Retinal pigment epithelial cell (primary cell): Measurements from ENCODE around the gene HMGXB4.

ENCODE experiments used
- DNase-seq: peaks from one replicate; pipeline ENCODE4 v3.0.0-alpha.2; 2010; ENCODE audit warnings: low read depth
- H3K4me3 ChIP-seq: 2 replicates; pipeline ENCODE4 v1.5.1; 2011; ENCODE audit warnings: mild to moderate bottlenecking, low read length, control low read depth, moderate library complexity
- TF ChIP-seq, protein P1 (sequence below): conservative IDR thresholded peaks from 2 replicates; pipeline ENCODE4 v1.5.1; 2011; ENCODE audit warnings: low read depth, low read length, control low read depth, inconsistent platforms

Gene HMGXB4

DNA sequence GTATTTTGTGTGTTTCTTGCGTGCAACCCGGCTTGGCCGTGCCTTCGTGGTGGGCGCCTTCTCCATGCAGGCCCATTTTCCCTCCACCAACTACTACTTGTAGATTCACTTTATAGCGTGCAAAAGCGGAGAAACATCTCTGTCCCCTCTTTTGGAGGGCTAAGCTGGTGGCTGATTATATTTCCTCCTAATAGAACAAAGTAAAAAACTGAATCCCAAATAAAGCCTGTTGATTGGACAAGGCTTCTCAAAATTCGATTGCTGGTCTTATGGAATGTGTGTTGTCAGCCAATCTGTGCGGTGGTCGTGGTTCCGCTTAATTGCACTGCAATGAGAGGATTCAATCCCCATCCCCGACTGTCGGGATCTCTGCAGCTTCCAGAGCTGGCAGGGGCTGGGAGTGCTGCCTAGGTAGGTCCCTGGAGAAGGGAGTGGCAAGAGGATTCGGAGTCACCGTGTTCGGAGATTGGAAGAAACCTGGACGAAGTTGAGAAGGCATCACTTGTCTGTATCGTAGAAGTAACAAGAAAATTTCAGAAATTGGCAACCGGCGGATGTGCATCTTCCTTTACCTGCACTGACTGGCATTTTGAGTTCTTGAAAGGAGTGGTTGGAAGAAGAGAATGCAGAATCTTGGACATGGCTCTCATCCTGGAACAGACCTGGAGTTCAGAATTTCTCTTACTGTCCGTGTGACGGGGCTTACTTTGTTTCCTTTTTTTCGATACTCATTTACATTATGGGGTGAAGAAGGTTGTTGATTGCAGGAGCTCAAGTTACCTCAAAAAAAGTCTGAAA lies 1.1 kb downstream of the HMGXB4 start:
- H3K4me3 ChIP-seq = peak overlapping the region; percentile 86
- peak; percentile 9 for DNase-seq
- TF ChIP-seq, protein P1, sequence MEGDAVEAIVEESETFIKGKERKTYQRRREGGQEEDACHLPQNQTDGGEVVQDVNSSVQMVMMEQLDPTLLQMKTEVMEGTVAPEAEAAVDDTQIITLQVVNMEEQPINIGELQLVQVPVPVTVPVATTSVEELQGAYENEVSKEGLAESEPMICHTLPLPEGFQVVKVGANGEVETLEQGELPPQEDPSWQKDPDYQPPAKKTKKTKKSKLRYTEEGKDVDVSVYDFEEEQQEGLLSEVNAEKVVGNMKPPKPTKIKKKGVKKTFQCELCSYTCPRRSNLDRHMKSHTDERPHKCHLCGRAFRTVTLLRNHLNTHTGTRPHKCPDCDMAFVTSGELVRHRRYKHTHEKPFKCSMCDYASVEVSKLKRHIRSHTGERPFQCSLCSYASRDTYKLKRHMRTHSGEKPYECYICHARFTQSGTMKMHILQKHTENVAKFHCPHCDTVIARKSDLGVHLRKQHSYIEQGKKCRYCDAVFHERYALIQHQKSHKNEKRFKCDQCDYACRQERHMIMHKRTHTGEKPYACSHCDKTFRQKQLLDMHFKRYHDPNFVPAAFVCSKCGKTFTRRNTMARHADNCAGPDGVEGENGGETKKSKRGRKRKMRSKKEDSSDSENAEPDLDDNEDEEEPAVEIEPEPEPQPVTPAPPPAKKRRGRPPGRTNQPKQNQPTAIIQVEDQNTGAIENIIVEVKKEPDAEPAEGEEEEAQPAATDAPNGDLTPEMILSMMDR = no peak

DNA sequence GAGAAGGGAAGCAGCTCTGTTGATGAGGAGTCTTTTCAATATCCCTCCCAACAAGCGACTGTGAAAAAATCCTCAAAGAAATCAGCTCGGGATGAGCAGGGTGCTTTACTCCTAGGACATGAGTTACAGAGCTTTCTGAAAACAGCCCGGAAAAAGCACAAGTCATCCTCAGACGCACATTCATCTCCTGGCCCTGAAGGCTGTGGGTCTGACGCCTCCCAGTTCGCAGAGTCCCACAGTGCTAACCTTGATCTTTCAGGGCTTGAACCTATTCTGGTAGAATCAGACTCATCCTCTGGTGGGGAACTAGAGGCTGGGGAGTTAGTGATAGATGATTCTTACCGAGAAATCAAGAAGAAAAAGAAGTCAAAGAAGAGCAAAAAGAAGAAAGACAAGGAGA lies 7.7 kb downstream of the HMGXB4 start:
- no peak for DNase-seq
- H3K4me3 ChIP-seq = no peak overlapping the region
- TF ChIP-seq, protein P1 = no peak

DNA sequence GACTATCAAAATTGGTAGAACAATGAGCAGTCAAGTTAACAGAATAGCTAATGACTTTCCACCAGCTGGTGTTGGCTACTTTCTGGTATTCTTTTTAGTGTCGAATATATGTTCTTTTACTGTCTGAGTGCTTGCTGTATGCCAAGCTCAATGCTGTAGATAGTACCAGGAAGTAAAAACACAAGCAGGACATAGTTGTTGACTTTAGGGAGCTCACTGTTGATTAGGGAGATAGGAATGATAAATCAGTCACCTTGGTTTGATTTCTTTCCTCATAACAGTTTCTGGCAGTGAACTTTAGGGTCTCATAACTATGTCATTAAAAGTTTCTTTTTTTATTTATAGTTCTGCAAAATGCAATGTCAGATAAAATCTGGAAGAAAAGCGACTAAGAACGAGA lies 9.0 kb downstream of the HMGXB4 start:
- no peak overlapping the region for H3K4me3 ChIP-seq
- TF ChIP-seq, protein P1 = no peak
- DNase-seq = no peak

DNA sequence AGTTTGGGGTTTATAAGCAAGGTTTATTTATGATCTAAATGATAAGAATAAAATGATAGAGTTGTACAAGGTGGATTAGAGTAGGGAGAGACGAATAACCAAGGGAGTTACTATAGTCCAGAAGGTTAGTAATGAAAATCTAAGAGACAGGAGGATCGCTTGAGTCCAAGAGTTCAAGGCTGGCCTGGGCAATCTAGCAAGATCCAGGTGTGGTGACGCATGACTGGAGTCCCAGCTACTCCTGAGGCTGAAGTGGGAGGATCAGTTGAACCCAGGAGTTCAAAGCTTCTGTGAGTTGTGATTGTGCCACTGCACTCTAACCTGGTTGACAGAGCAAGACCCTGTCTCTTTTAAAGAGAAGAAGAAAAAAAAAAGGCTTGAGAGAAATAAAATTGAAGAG lies 12.3 kb downstream of the HMGXB4 start:
- no peak overlapping the region for H3K4me3 ChIP-seq
- TF ChIP-seq, protein P1 = no peak
- no peak for DNase-seq

DNA sequence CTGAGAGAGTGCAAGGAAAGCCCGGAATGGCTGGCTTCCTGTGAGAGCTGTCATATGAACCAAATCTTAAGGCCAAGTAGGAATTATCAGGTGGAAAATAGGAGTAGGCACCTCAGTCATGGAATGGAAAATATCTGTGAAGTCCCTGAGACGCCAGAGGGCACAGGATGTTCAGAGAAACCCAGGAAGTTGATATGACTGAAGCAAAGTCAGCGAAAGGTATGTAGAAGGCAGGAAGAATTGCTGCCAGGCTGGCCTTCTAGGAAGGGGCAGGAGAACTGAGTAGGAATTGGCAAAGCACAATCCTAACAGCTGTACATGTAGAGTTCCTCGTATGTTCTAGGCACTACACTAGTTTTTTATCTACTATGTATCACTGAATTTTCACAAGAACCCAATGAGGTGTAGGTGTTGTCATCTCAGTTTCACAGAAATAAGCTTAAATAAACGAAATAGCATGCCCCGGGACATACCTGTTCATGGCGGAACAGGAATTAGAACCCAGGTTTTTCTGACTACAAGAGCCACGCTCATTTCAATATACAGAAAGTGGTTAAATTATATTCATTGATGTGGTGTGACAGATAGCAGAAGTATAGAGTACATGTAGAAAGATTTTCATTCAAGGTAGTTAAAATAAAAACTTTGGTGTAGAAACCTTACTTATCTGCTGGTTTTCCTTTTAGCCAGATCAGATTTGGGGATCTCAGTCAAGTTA lies 17.0 kb downstream of the HMGXB4 start:
- H3K4me3 ChIP-seq = no peak overlapping the region
- no peak for DNase-seq
- TF ChIP-seq, protein P1 = no peak

DNA sequence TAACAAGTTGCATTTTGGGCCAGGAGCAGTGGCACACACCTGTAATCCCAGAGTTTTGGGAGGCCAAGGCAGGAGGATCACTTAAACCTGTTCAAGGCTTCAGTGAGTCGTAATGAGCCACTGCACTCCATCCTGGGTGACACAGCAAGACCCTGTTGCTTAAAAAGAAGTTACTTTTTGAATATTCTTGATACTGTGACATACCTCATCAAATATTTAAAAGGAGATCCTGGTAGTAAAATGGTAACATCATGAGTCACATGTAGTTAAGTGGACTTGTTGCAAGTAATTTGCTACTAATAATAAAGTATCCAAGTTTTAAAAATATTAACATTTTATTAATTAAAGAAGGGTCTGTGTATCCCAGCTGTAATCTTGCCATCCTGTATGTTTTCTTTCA lies 18.3 kb downstream of the HMGXB4 start:
- no peak for DNase-seq
- TF ChIP-seq, protein P1 = no peak
- H3K4me3 ChIP-seq = no peak overlapping the region

DNA sequence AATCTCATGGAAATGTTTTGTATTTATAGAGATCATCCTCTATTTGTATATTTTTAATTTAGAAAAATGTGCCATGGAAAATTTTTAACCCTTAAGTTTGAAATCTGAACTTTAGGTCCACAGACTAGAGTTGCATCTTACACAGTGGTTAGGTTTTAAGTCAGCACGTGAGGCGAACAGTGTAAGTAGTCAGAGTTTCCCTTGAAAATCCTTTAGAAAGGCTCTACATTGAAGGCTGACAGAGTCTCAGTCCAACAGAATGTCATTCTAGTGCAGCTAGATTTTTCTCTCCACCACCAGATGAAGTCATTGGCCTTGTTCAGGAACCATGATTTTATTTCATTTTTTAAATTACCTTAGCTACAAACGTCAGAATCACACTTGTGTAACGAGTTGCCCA lies 18.7 kb downstream of the HMGXB4 start:
- no peak overlapping the region for H3K4me3 ChIP-seq
- TF ChIP-seq, protein P1 = no peak
- no peak for DNase-seq
